ENCODE data around the gene SEC24D. TPM values are rescaled to one million over a fixed set of nuclear protein-coding genes. Genes with fewer than 3 reads are reported as not detected.

SEC24D gene
- total and polyA plus RNA-seq, 2 of the 8 experiments (the other 6 are each of a cell fraction or from before 2014, with no cell fraction given) = 28.9 to 91.6 TPM

- no peak overlapping the region for H3K23ac ChIP-seq (ENCODE audit: insufficient read length)
- H3K27ac ChIP-seq (ENCODE audit: low read depth, low read length) = peak overlapping the region; percentile 57; the same call in 1 of the 2 replicates
- H3K4me1 ChIP-seq (replicated peaks in 1 of 4; ENCODE audit: control insufficient read depth in 3 of 4, insufficient read depth in 4 of 4, low read length in 3 of 4) = peaks cover 0 to 13% (median 9%) of the 10 kb centered on the region in 4 experiments; a peak in 5 of 7 replicates
- H3K27me3 ChIP-seq (replicated peaks in 1 of 4; ENCODE audit: control insufficient read depth in 3 of 4, extremely low read depth in 1 of 4, insufficient read depth in 3 of 4, low read length in 3 of 4) = no peaks in the 10 kb centered on the region
- H3K4me3 ChIP-seq (ENCODE audit: extremely low read depth in 1 of 4, insufficient read depth in 2 of 4, low read depth in 3 of 4, low read length in 4 of 4) = peak overlapping the region; percentile 45 to 66 (median 50)
- H3K14ac ChIP-seq (ENCODE audit: insufficient read length) = no peak overlapping the region
- H4K5ac ChIP-seq (ENCODE audit: insufficient read length, low read depth, low read length) = peak overlapping the region; percentile 1
- peak overlapping the region; percentile 62; the same call in 1 of the 2 replicates for H2BK12ac ChIP-seq (ENCODE audit: low read depth, low read length)
- POLR2A ChIA-PET (ENCODE audit: partially characterized antibody) = interaction anchor here (0.6 to 4.3 kb wide), 8 partner anchors 9 to 48 kb away, joined by 3 to 32 read pairs (median 4); partner anchors contain the start of gene SEC24D
- peak overlapping the region in 3 of 4 experiments; percentile 27 to 74 (median 51); a peak in 4 of 7 replicates for H3K9ac ChIP-seq (replicated peaks in 1 of 4; ENCODE audit: extremely low read depth in 1 of 4, low read depth in 3 of 4, low read length in 3 of 4)
- peaks cover 4% of the 10 kb centered on the region; the same call in 1 of the 2 replicates for H3K23me2 ChIP-seq (ENCODE audit: low read depth, low read length)
- no peak for FAIRE-seq
- no peaks in the 10 kb centered on the region for H4K20me1 ChIP-seq (replicated peaks in 1 of 2; ENCODE audit: control insufficient read depth in 1 of 2, insufficient read depth in 2 of 2, low read length in 2 of 2)
- no peak for DNase-seq (ENCODE audit: low read depth in 1 of 2, low spot score in 2 of 2)
- H4K91ac ChIP-seq (replicated peaks; ENCODE audit: insufficient read length, low read length) = peak overlapping the region; percentile 17
- H3K79me1 ChIP-seq (ENCODE audit: low read depth, low read length) = no peaks in the 10 kb centered on the region
- H2AK5ac ChIP-seq (ENCODE audit: low read depth, low read length) = peak overlapping the region; percentile 32; the same call in 1 of the 2 replicates
- no peak overlapping the region for H2AFZ ChIP-seq (ENCODE audit: low read length)
- no peaks in the 10 kb centered on the region for H3K36me3 ChIP-seq (ENCODE audit: control insufficient read depth in 2 of 4, insufficient read depth in 4 of 4, low read length in 3 of 4)
- peak overlapping the region; percentile 80 for H2BK5ac ChIP-seq (ENCODE audit: low read depth, low read length)
- peak overlapping the region; percentile 19; the same call in 1 of the 2 replicates for H3K18ac ChIP-seq (ENCODE audit: extremely low read depth, low read length)
- 3% methylated on average over 8 of the region's 8 CpGs; no CpG with 5 or more reads in 1 of the 2 experiments for WGBS, 2 experiments (ENCODE audit: extremely low coverage in 1 of 2, insufficient coverage in 1 of 2, insufficient read length in 1 of 2, insufficient replicate concordance in 2 of 2, low coverage in 1 of 2, low lambda C conversion rate in 2 of 2, missing lambda C conversion rate in 1 of 2)
- H3K56ac ChIP-seq (replicated peaks; ENCODE audit: insufficient read length, low read depth, low read length) = peak overlapping the region; percentile 26
- H3K9me3 ChIP-seq (ENCODE audit: insufficient read depth in 2 of 2, low read depth in 1 of 2, low read length in 1 of 2) = no peaks in the 10 kb centered on the region
- peak overlapping the region; percentile 1 for H2BK120ac ChIP-seq (replicated peaks; ENCODE audit: low read depth, low read length)
- H4K8ac ChIP-seq (ENCODE audit: extremely low read depth, insufficient read depth, low read length) = no peak overlapping the region
- no peak overlapping the region for H2BK15ac ChIP-seq (ENCODE audit: low read length)
- peaks cover 0 to 13% of the 10 kb centered on the region in 2 experiments; a peak in 2 of 4 replicates for H3K79me2 ChIP-seq (ENCODE audit: control insufficient read depth in 1 of 2, insufficient read depth in 2 of 2, low read length in 2 of 2)
- H2BK20ac ChIP-seq (ENCODE audit: low read length) = no peak overlapping the region
- no peak overlapping the region for H3K4ac ChIP-seq (replicated peaks; ENCODE audit: insufficient read length, low read depth, low read length)
- CTCF ChIA-PET (ENCODE audit: partially characterized antibody) = interaction anchor here (0.7 to 2.3 kb wide), 7 partner anchors 13 to 119 kb away, joined by 3 to 8 read pairs (median 5); partner anchors contain the start of gene SEC24D
- peak overlapping the region; percentile 66 to 79 for H3K4me2 ChIP-seq (ENCODE audit: insufficient read depth in 1 of 2, low read depth in 2 of 2, low read length in 2 of 2)
- TF ChIP-seq PHF8 (conservative IDR thresholded peaks at IDR 0.05; ENCODE audit: low read depth, low read length) = no peak
- no peak for TF ChIP-seq RAD21 (IDR thresholded peaks at IDR 0.05 in 1 of 2, conservative IDR thresholded peaks at IDR 0.05 in 1 of 2; ENCODE audit: low read depth in 2 of 2, low read length in 2 of 2)
- no peak for TF ChIP-seq MAX (IDR thresholded peaks at IDR 0.05)
- no peak; the same call in 1 of the 2 replicates for TF ChIP-seq ATF2 (IDR thresholded peaks at IDR 0.05; ENCODE audit: low read length)
- no peak for TF ChIP-seq GABPA (IDR thresholded peaks at IDR 0.05; ENCODE audit: borderline replicate concordance, insufficient read depth, low read length)
- no peak for TF ChIP-seq ZNF274 (IDR thresholded peaks at IDR 0.05; ENCODE audit: borderline replicate concordance, extremely low read depth, low read length)
- TF ChIP-seq TBP (IDR thresholded peaks at IDR 0.05; ENCODE audit: low read depth, low read length) = 0 out of 2 replicates have a peak, but pooled peaks have one; percentile 11
- TF ChIP-seq KDM1A (IDR thresholded peaks at IDR 0.05; ENCODE audit: borderline replicate concordance, low read length) = no peak
- TF ChIP-seq POLR2A (IDR thresholded peaks at IDR 0.05; ENCODE audit: control extremely low read depth in 1 of 2, low read depth in 2 of 2, low read length in 2 of 2) = peak in 1 of 2 experiments; percentile 54; a peak in 2 of 3 replicates
These were observed 14.7 kb upstream of the SEC24D start for GRCh38 chr4:118850488-118851173.
